Measurements from ENCODE around the gene CD200.

CD200 gene

DNA sequence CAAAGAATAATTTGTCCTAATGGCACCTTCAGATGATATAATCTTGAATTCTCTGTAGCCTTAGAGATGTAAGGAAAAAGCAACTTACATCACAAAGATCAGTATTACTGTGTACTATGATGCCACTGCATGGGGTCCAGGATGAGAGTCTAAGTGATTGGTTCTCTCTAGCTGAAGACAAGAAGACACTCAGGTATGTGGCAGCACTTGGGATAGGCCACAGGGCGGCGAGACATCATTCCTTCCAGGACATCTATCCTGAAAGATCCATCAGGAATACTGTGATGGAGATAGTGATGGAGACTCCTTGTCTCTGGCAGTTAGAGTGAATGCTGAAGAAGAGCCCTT lies 2.5 kb downstream of the CD200 start:
- peaks cover 15% of the 10 kb centered on the region for H3K27me3 ChIP-seq (ENCODE audit: control insufficient read depth, insufficient read depth, low read length)
- H3K36me3 ChIP-seq (ENCODE audit: control insufficient read depth, insufficient read depth, low read length) = no peaks in the 10 kb centered on the region
- no peaks in the 10 kb centered on the region for H3K9me3 ChIP-seq (ENCODE audit: control insufficient read depth, low read length)
- no peaks in the 10 kb centered on the region for H3K4me1 ChIP-seq (ENCODE audit: control insufficient read depth, insufficient read depth, low read length)
- H3K4me3 ChIP-seq (ENCODE audit: low read length) = no peak overlapping the region
- H3K9ac ChIP-seq (ENCODE audit: low read length) = no peak overlapping the region

DNA sequence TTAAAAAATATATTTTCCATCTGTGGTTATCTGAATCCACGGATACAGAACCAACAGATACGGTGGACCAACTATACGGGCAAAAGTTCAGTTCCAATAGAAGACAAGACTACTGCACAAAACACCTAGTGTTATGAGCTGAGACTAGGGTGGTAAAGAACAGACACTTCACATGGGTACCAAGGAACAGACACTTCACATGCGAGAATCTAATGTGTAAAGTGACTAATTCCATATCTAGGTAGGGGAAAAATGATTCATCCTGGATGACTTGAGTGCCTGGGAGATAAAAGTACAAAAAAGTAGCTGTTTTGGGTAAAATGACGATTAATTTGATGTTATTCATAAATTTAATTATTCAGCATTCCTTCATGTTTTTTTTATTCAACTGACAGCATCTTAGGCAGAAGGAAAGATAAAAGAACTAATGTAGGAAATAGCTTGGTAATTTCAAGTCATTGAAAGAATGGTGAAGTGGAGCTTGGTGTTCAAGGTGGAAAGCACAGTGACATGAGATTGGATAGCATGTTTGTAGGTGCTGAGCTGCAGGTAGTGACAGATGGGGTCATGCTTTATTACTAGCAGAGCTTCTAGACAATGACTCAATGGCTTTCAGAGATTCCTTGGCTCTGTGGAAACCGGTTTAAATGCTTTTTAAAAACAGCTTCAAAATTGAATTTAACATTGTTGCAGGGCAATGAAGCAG lies 5.2 kb downstream of the CD200 start:
- peaks cover 11% of the 10 kb centered on the region for H3K27me3 ChIP-seq (ENCODE audit: control insufficient read depth, insufficient read depth, low read length)
- H3K9me3 ChIP-seq (ENCODE audit: control insufficient read depth, low read length) = no peaks in the 10 kb centered on the region
- no peaks in the 10 kb centered on the region for H3K4me1 ChIP-seq (ENCODE audit: control insufficient read depth, insufficient read depth, low read length)
- no peak overlapping the region for H3K9ac ChIP-seq (ENCODE audit: low read length)
- no peak overlapping the region for H3K4me3 ChIP-seq (ENCODE audit: low read length)
- H3K36me3 ChIP-seq (ENCODE audit: control insufficient read depth, insufficient read depth, low read length) = no peaks in the 10 kb centered on the region

DNA sequence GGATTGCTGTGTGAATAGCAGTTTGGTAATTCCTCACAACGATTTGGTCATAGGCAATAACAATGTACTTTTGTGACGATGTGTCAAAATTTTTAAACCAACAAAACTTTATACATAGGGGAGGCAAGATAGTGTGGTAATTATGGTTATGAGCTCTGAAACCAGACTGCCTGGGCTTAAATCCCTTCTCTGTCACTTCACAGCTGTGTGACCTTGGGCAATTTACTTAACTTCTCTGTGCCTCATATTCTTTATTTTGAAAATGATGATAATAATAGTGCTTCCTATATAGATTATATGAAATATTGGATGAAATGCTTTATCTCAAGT lies 5.7 kb downstream of the CD200 start:
- Histone ChIP-seq H3K9me3 (ENCODE audit: control insufficient read depth, low read length) (no peaks in the 10 kb centered on the region), H3K36me3 (ENCODE audit: control insufficient read depth, insufficient read depth, low read length) (no peaks in the 10 kb centered on the region), H3K9ac (ENCODE audit: low read length) (no peak overlapping the region), H3K27me3 (ENCODE audit: control insufficient read depth, insufficient read depth, low read length) (peaks cover 6% of the 10 kb centered on the region), H3K4me3 (ENCODE audit: low read length) (no peak overlapping the region), H3K4me1 (ENCODE audit: control insufficient read depth, insufficient read depth, low read length) (no peaks in the 10 kb centered on the region)

DNA sequence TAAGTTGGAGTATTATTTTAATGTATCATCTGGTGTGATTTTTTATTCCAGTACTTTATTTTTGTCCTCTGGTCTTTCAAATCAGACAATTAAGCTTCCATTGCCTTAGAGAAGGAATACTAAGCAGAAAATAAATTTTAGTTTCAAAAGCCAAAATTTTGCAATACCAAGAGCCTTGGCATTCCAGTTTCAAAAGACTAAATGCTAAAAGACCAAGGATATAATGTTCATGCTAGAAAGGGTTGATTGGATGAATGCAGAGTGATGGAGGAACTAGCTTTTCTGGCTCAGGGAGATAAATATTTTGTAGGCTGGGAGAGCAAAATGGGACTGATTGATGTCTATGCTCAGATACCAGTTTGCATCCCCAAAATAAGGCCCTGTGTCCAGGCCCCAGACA lies 6.2 kb downstream of the CD200 start:
- no peaks in the 10 kb centered on the region for H3K36me3 ChIP-seq (ENCODE audit: control insufficient read depth, insufficient read depth, low read length)
- no peaks in the 10 kb centered on the region for H3K4me1 ChIP-seq (ENCODE audit: control insufficient read depth, insufficient read depth, low read length)
- peaks cover 2% of the 10 kb centered on the region for H3K27me3 ChIP-seq (ENCODE audit: control insufficient read depth, insufficient read depth, low read length)
- H3K4me3 ChIP-seq (ENCODE audit: low read length) = no peak overlapping the region
- H3K9ac ChIP-seq (ENCODE audit: low read length) = no peak overlapping the region
- H3K9me3 ChIP-seq (ENCODE audit: control insufficient read depth, low read length) = no peaks in the 10 kb centered on the region

- no peak overlapping the region for H3K4me3 ChIP-seq (ENCODE audit: low read length)
- H3K27me3 ChIP-seq (ENCODE audit: control insufficient read depth, insufficient read depth, low read length) = no peaks in the 10 kb centered on the region
- no peaks in the 10 kb centered on the region for H3K4me1 ChIP-seq (ENCODE audit: control insufficient read depth, insufficient read depth, low read length)
- no peak overlapping the region for H3K9ac ChIP-seq (ENCODE audit: low read length)
- H3K36me3 ChIP-seq (ENCODE audit: control insufficient read depth, insufficient read depth, low read length) = no peaks in the 10 kb centered on the region
- H3K9me3 ChIP-seq (ENCODE audit: control insufficient read depth, low read length) = no peaks in the 10 kb centered on the region
Observed at GRCh38 chr3:112339609-112340008, 6.7 kb downstream of the CD200 start.

DNA sequence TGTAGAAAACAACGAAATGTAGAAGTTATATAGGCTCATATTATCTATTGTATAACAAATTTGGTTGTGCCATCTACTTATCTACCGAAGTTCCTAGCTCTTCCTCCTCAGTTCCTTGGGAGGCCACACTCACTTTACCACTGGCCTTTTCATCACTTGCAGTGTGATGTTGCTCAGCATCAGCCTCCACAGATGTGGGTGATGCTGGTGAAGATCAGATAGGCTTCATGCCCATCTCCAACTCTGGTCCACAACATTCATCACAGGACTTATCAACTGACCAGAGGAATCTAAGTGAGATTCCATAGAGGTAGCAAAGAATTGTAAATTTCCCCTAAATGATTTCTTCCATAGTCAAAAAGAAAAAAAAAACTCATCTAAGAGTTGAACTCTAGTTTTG lies 8.4 kb downstream of the CD200 start:
- Histone ChIP-seq H3K9me3 (ENCODE audit: control insufficient read depth, low read length) (no peaks in the 10 kb centered on the region), H3K9ac (ENCODE audit: low read length) (no peak overlapping the region), H3K27me3 (ENCODE audit: control insufficient read depth, insufficient read depth, low read length) (no peaks in the 10 kb centered on the region), H3K36me3 (ENCODE audit: control insufficient read depth, insufficient read depth, low read length) (no peaks in the 10 kb centered on the region), H3K4me1 (ENCODE audit: control insufficient read depth, insufficient read depth, low read length) (no peaks in the 10 kb centered on the region), H3K4me3 (ENCODE audit: low read length) (no peak overlapping the region)

- Histone ChIP-seq H3K4me3 (ENCODE audit: low read length) (no peak overlapping the region), H3K9me3 (ENCODE audit: control insufficient read depth, low read length) (no peaks in the 10 kb centered on the region), H3K4me1 (ENCODE audit: control insufficient read depth, insufficient read depth, low read length) (no peaks in the 10 kb centered on the region), H3K27me3 (ENCODE audit: control insufficient read depth, insufficient read depth, low read length) (no peaks in the 10 kb centered on the region), H3K36me3 (ENCODE audit: control insufficient read depth, insufficient read depth, low read length) (no peaks in the 10 kb centered on the region), H3K9ac (ENCODE audit: low read length) (no peak overlapping the region)
Observed at GRCh38 chr3:112345681-112346080, 12.7 kb downstream of the CD200 start.

DNA sequence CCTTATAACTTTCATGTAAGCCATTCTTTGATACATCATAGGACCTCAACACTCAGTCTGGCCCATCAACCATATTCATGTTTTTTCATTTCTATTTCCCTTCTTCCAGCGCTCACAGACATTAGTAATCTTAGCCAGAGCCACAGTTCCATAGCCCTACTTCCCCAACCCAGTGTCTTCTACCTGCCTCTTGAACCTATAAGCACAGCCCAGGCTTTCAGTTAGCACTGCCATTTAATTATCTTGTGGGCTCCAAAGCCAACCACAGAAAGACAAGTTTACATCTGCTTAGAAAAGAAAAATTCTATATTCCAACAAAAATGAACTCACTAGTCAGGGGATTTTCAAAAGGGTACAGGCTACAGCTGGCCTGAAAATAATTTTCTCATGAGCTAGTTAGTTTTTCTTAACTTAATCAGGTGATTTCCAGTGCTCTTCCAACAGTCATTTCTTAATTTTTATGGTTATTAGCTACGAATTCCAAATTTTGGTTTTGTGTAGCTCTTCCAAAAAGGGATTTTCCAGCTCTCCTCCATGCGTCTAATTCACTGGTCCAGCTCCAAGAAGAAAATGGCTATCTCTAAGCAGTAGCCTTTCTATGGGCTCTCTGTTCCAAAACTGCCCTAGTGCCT lies 13.7 kb downstream of the CD200 start:
- Histone ChIP-seq H3K9me3 (ENCODE audit: control insufficient read depth, low read length) (no peaks in the 10 kb centered on the region), H3K4me3 (ENCODE audit: low read length) (no peak overlapping the region), H3K27me3 (ENCODE audit: control insufficient read depth, insufficient read depth, low read length) (no peaks in the 10 kb centered on the region), H3K4me1 (ENCODE audit: control insufficient read depth, insufficient read depth, low read length) (no peaks in the 10 kb centered on the region), H3K9ac (ENCODE audit: low read length) (no peak overlapping the region), H3K36me3 (ENCODE audit: control insufficient read depth, insufficient read depth, low read length) (no peaks in the 10 kb centered on the region)

DNA sequence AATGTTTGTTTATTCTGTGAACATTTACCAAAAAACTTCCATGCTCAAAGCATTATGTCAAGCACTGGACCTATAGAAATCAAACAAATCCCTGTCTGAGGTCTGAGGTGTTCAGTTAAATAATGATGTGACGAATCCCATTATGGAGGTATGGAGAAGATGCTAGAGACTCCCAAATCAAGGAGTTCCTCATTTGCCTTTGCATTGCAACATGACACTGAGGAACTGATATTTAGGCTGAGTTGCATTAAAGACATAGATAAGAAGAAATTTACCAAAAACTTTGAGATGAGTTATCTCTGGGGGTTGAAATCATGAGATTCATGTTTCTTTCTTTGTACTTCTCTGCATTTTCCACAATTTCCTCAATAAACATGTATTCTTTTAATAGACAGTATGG lies 16.0 kb downstream of the CD200 start:
- no peak overlapping the region for H3K4me3 ChIP-seq (ENCODE audit: low read length)
- H3K9me3 ChIP-seq (ENCODE audit: control insufficient read depth, low read length) = no peaks in the 10 kb centered on the region
- no peak overlapping the region for H3K9ac ChIP-seq (ENCODE audit: low read length)
- no peaks in the 10 kb centered on the region for H3K4me1 ChIP-seq (ENCODE audit: control insufficient read depth, insufficient read depth, low read length)
- no peaks in the 10 kb centered on the region for H3K36me3 ChIP-seq (ENCODE audit: control insufficient read depth, insufficient read depth, low read length)
- H3K27me3 ChIP-seq (ENCODE audit: control insufficient read depth, insufficient read depth, low read length) = no peaks in the 10 kb centered on the region

DNA sequence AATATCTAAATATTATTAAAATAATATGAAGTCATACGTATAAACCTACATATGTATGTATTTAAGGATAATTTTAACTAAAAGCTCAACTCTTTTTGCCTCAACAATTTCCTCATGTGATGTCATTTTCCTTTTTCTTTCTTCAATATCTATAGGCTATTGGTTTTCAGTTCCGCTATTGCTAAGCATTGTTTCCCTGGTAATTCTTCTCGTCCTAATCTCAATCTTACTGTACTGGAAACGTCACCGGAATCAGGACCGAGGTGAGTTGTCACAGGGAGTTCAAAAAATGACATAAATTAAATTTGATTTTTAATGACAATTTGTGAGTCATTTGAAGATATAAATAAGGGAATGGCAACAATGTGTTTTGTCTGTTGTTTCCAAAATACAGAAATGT lies 16.6 kb downstream of the CD200 start:
- no peaks in the 10 kb centered on the region for H3K36me3 ChIP-seq (ENCODE audit: control insufficient read depth, insufficient read depth, low read length)
- H3K27me3 ChIP-seq (ENCODE audit: control insufficient read depth, insufficient read depth, low read length) = no peaks in the 10 kb centered on the region
- no peak overlapping the region for H3K9ac ChIP-seq (ENCODE audit: low read length)
- no peaks in the 10 kb centered on the region for H3K9me3 ChIP-seq (ENCODE audit: control insufficient read depth, low read length)
- no peaks in the 10 kb centered on the region for H3K4me1 ChIP-seq (ENCODE audit: control insufficient read depth, insufficient read depth, low read length)
- no peak overlapping the region for H3K4me3 ChIP-seq (ENCODE audit: low read length)

DNA sequence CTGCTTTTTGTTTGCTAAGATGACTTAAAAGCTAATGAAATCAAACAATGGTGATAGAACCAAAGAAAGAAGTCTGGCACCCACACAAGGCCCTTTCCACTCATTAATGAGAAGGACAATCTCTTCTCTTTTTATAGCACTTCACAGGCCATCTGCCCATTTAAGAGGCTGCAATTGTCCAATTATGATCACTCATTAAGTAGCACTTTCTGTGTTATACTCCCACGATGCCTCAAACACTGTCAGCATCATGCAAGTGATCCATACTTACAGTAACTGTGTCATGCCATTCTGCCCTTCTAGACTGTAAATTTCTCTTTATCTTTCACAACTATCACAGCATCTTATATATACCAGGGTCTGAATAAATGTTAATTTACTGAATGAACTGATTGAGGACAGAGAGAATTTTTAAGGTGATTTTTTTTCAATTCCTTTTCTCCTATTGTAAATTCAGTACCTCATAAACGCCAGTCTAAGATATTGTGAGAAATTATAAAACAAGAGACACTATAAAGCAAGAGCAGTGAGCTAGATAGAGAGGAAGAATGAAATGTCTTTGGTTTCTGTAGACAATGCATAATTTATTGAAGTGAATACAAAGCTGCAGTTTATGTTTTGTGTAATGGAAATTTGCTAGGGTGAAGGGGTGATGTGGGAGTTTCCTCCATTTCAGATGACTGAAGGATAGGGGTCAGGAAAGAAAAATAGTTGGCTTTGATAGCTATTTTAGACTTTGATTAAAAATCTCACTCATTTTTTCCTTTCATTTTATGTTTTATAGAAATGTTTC lies 17.3 kb downstream of the CD200 start:
- no peaks in the 10 kb centered on the region for H3K36me3 ChIP-seq (ENCODE audit: control insufficient read depth, insufficient read depth, low read length)
- no peaks in the 10 kb centered on the region for H3K9me3 ChIP-seq (ENCODE audit: control insufficient read depth, low read length)
- no peak overlapping the region for H3K4me3 ChIP-seq (ENCODE audit: low read length)
- H3K4me1 ChIP-seq (ENCODE audit: control insufficient read depth, insufficient read depth, low read length) = no peaks in the 10 kb centered on the region
- H3K27me3 ChIP-seq (ENCODE audit: control insufficient read depth, insufficient read depth, low read length) = no peaks in the 10 kb centered on the region
- no peak overlapping the region for H3K9ac ChIP-seq (ENCODE audit: low read length)

GRCh38 chr3:112351036-112351435 lies 18.1 kb downstream of the CD200 start:
- Histone ChIP-seq H3K9me3 (ENCODE audit: control insufficient read depth, low read length) (no peaks in the 10 kb centered on the region), H3K9ac (ENCODE audit: low read length) (no peak overlapping the region), H3K4me1 (ENCODE audit: control insufficient read depth, insufficient read depth, low read length) (no peaks in the 10 kb centered on the region), H3K4me3 (ENCODE audit: low read length) (no peak overlapping the region), H3K27me3 (ENCODE audit: control insufficient read depth, insufficient read depth, low read length) (no peaks in the 10 kb centered on the region), H3K36me3 (ENCODE audit: control insufficient read depth, insufficient read depth, low read length) (no peaks in the 10 kb centered on the region)
